Smooth muscle cell of the brain vasculature (primary cell): ENCODE measurements around the gene CCDC40.

Experiments used
- DNase-seq: peaks from one replicate; pipeline ENCODE4 v3.0.0-alpha.2; 2012; ENCODE audit warnings: low read depth, low spot score

The CCDC40 gene

GRCh38 chr17:80047176-80047575 lies 10.7 kb downstream of the CCDC40 start:
- DNase-seq, result no peak

- no peak for DNase-seq
Observed at GRCh38 chr17:80049986-80050385, 13.5 kb downstream of the CCDC40 start.

DNA sequence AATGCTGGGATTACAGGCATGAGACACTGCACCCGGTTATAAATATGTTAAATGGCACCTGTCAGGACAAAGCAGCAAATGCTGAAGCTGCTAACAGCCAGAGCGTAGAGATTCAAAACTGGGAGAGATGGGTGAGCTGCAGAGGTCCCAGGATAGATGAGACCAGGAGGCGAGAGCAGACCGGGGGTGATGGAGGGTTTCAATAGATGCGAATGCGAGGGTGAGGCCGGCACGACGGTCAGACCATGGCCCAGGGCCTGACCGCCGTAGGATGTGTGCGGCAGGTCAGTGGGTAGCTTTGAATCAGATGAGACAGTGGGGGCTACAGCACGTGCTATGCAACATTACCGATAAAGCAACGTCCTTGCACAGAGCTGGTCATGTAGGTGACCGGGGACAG lies 14.3 kb downstream of the CCDC40 start:
- DNase-seq, result no peak

GRCh38 chr17:80051681-80052080 lies 15.2 kb downstream of the CCDC40 start:
- DNase-seq, result no peak

DNA sequence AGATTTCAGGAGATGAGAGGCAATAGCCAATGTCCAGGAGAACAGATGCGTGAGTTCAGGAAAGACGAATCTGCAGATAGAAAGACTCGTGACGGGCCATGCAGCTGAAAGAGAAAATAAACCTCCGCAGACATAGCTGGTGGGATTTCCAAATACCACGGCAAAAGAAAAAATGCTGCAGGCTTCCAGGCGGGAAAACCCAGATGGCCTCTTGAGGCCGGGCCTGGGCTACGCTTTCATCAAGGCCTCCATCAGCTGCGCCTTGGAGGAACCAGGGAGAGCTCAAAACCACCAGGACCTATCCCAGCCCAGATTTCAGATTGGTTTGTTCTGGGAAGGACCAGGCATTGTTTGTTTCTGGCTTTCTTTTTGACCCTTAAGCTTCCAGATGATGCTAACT lies 16.7 kb downstream of the CCDC40 start:
- DNase-seq, result no peak

GRCh38 chr17:80055597-80055996 lies 19.2 kb downstream of the CCDC40 start:
- no peak for DNase-seq

DNA sequence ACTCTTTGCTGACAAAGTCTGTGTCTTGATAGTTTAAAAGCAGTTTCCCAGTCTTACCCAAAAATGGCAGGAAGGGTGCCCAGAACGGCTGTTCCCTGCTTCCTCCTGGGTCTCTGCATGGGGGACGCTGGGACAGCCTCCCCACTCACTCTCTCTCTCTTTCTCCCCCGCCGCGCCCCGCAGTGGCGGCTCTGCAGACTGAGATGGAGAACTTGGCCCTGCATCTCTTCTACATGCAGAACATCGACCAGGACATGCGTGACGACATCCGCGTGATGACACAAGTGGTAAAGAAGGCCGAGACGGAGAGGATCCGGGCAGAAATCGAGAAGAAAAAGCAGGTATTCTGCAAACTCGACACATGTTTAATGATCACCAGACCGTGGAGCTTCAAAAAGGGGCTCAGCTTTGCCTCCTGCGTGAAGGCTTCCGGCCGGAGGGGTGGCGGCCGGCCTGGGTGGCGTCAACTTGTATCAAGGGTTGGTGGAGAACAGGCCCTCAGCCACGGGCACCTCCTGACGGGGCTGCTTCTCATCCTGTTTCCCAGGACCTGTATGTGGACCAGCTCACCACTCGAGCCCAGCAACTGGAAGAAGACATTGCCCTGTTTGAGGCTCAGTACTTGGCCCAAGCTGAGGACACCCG lies 22.0 kb downstream of the CCDC40 start:
- DNase-seq, result no peak

GRCh38 chr17:80060644-80061043 lies 24.2 kb downstream of the CCDC40 start:
- no peak for DNase-seq

- no peak for DNase-seq
Observed at GRCh38 chr17:80061421-80061820, 25.0 kb downstream of the CCDC40 start.

DNA sequence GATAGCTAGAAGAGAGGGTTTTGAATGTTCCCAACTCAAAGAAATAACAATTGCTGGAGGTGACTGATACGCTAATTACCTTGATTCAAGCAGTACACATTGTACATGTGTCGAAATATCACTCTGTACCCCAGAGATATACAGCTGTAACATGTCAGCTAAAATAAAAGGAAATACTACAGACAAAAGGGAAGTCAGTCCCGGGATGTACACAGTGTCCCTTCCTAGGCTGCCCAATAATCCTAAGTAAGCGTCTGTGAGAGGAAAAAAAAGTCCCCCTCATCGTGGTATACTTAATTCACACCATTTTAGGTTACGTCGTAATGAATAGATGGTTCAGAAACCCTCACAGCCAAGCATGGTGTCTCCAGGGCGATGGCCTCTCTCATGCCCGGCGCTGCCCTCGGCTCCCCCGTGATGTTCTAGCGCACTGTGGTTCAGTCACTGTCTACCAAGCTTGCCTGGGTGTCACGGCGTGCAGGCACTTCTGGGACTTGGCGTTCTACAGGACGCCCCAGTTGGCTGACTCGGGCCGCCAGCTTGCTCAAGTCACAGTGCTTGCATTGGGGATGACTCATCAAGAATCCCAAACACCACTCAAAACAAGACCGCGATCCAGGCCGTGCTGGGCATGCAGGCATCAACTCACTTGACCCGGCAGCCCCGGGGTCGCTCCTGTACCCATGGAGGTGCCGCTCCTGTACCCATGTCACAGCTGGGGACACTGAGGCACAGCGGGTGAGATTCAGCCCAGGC lies 27.6 kb downstream of the CCDC40 start:
- peak; percentile 12 for DNase-seq

DNA sequence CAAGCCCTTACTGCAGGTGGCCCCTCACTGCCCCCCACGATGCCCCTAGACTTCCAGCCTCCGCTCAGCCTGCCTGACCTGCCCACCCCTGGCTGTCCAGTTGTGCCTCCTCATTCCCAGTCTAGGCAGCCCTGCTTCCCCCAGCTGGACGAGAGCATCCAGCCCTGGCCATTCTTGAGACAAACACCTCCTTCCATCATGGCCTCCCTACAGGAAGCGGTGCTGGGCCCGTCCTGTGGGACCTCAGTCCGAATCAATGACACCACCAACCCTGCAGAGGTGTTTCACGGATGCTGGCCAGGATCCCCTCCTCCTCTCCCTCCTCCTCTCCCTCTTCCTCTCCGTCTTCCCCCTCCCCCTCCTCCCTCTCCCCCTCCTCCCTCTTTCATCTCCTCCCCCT lies 28.3 kb downstream of the CCDC40 start:
- DNase-seq, result no peak

DNA sequence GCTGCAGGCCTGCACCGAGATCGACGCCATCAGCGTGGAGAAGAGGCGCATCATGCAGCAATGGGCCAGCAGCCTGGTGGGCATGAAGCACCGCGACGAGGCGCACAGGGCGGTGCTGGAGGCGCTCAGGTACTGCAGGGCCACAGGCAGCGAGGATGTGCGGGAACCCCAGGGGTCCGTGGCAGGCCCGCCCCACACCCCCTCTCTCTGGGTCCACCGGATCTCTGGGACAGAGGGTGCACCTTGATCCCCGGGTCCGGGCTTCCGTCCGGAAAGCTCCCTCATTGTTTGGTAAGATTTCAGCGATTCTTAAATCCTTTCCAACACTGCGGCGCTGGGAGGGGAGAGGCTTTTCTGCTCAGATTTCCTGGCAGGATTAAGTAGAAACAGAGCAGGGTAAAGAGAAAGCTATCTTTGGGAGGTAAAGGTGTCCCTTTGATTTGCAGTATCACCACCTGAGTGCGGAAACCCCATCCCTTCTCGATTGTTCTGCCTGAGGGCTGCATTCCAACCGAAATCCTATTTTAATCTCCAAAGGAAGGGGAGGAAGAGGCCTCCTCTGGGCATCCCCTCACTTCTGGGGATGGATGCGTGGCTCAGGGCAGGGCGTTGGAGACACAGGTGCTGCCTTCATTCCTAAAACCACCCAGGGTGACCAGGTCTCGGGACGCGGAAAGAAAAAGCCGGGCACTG lies 29.2 kb downstream of the CCDC40 start:
- DNase-seq, result no peak

GRCh38 chr17:80067393-80067986 lies 31.0 kb downstream of the CCDC40 start:
- no peak for DNase-seq

- no peak for DNase-seq
Observed at GRCh38 chr17:80068301-80069222, 32.1 kb downstream of the CCDC40 start.

GRCh38 chr17:80070375-80071115 lies 34.1 kb downstream of the CCDC40 start:
- no peak for DNase-seq

GRCh38 chr17:80071116-80071841 lies 34.8 kb downstream of the CCDC40 start:
- no peak for DNase-seq

DNA sequence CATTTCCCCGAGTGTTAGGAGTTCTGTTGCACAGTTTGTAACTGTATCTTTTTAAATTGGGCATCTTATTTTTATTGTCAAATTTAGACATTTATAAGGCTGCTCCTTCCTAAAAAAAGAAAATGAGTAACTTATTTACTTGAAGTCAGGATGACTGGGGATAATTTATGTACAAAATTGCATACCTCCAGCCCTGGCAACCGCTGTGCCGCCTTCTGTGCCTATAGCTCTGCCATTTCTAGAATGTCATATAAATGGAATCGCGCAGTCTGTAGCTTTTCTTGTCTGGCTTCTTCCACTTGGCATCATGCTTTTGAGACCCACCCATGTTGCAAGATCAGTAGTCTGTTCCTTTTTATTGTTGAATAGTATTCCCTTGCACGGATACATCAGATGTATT lies 36.0 kb downstream of the CCDC40 start:
- no peak for DNase-seq

DNA sequence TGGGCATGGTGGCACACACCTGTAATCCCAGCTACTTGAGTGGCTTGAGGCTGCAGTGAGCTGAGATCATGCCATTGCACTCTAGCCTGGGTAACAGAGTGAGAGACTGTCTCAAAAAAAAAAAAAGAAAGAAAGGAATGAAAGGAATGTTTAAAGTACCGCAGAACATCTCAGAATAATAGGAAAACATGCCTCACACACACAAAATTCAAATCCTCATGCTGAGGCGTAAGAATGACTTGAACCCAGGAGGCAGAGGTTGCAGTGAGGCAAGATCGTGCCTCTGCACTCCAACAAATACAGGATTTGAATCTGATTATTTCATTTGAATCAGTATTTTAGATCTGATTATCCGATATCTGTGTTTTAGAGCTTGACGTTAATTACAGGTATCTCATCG lies 43.6 kb downstream of the CCDC40 start:
- DNase-seq, result no peak

- no peak for DNase-seq
Observed at GRCh38 chr17:80081596-80081995, 45.2 kb downstream of the CCDC40 start.
